Melanocyte of skin (primary cell): Measurements from ENCODE around the gene SPANXN5. TPM values are rescaled to one million over a fixed set of nuclear protein-coding genes. Genes with fewer than 3 reads are reported as not detected.

Experiments
- small RNA-seq, 2 donors: library from RNA; depleted of rRNA; stranded (forward); fragments of <200 nt; gene quantifications; one replicate each; pipeline ENCODE3, GENCODE V24; 2012
- total RNA-seq, 2 donors: library from RNA; depleted of rRNA; stranded (reverse); fragments of >200 nt; gene quantifications; 2 replicates each; pipeline ENCODE4 v1.2.3, GENCODE V29; 2012

SPANXN5 gene
- total RNA-seq: not detected

GRCh38 chrX:52797327-52797726 lies at the start of gene SPANXN5:
SPANXN5 (minus strand) TSS chrX:52797427; CDS start chrX:52797348, 79 bp downstream.

DNA sequence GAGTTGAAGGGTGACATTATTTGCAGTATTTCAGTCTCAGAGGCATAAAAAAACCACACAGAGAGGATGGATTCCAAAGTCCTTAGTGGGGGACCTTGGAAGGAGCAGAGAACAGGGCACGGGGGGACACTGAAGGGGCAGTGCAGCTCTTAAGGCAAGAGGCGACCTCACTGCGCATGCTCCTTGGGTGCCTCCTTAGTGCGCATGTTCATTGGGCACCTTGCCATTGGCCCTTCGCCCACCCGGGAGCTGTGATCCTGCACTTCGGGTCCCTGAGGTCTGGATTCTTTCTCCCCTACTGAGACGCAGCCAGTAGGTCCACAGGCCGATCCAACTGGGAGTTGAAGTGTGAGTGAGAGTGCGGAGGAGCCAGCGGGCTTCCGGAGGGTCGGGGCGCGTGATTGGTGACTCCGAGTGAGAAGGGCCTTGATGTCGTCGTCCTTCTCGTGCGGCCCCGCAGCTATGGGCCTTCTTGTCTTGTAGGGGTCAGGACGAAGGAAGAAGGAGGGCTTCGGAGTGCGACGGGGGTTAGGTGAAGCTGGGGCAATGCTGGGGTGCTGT lies 13.9 kb upstream of the SPANXN5 start, which contains the start of gene XAGE5:
XAGE5 (plus strand) TSS at position 223 of the 561 bp plus-strand sequence. CDS start 1,280 bp downstream, outside the sequence.

DNA sequence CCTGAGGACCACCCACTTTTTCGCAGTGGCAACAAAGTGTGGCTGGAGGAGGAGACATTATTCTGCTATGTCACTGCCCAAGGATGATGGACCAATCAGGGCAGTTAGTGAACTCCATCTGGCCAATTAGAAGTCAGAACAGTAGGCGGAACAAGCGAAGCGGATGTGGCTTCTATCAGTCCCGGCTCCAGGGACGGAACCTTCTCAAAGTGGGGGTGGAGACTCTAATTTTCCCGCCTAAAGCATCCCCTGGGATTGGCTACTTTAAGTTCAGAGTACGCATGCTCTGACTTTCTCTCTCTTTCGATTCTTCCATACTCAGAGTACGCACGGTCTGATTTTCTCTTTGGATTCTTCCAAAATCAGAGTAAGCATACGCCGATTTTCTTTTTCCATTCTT lies 46.3 kb downstream of the SPANXN5 start, which contains the start of gene SSX2B:
SSX2B (plus strand) TSS at position 301 of the 400 bp plus-strand sequence. CDS start 1,429 bp downstream, outside the sequence.

Small RNA genes within 50 kb of the gene (small RNA-seq; reads per million reads assigned to genes)
- gene AC244505.6: 0 reads per million in 2 donors
- gene AC244505.7: 0 reads per million in 2 donors

Other genes with a start within 250 kb of the SPANXN5 start
- gene SSX7, start 142.5 kb downstream of the SPANXN5 start, total RNA-seq: not detected
- not detected for gene SSX2, start 90.2 kb downstream of the SPANXN5 start, total RNA-seq
- not detected for gene SSX2B, start 46.2 kb downstream of the SPANXN5 start, total RNA-seq
- not detected for gene XAGE5, start 13.9 kb upstream of the SPANXN5 start, total RNA-seq
- gene XAGE3, start 70.7 kb upstream of the SPANXN5 start, total RNA-seq: not detected
- gene FAM156B, start 99.9 kb upstream of the SPANXN5 start, total RNA-seq: 1 to 10 TPM; 3.4 to 7.7 TPM
- gene FAM156A, start 161.1 kb upstream of the SPANXN5 start, total RNA-seq: 10 to 100 TPM in 1 of 2 donors, 1 to 10 TPM in 1; 3.8 to 12.7 TPM